ENCODE data around the gene RPS29.
A peak's percentile ranks its signal among the peaks of the same experiment; 100 is the strongest.

DNA sequence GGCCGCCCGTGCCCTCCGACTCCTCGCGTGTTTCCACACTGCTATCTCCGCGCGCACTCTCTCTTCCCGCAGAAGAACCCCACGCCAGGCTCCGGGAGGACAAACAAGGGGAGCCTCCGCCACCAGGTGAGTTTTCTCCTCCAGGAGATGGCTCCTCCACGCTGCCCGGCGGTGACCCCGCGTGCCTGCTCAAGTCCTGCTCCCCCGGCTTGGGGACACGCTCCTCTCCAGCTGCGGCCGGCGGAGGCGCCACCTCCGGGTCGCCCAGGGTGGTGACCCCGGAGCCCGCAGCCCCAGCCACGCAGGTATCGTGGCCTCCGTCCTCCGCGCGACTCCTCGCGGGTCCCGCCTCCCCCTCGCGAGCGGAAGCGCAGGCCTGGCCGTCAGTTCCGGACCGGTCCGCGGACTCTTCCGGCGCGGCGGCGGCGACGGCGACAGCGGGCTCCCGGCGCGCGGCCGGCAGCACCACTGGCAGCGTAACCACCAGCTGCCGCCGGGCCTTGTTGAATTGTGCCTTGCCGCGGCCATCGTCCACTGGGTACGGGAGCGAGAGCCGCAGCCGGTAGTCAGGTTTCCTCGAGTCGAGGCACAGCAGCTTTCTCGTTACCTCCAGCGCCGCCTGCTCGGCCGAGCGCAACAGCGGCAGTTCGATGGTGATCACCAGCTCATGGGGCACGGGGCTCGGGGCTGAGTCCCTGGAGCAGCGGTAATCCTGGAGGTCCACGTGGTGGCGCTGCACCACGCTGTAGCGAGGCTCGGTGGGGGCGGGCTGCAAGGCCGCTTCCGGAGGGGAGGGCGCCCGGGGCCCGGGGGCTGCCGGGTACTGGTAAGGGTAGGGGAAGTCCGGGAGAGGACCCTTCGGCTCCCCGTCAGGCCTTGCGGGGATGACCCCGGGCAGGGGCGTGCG is 47.7 kb upstream of the RPS29 start:
- TF ChIP-seq POLR2AphosphoS5 (IDR thresholded peaks at IDR 0.05) (peak; percentile 77), MXI1 (conservative IDR thresholded peaks at IDR 0.05; ENCODE audit: poor library complexity, severe bottlenecking) (peak; percentile 12), EZH2 (IDR thresholded peaks at IDR 0.05; ENCODE audit: borderline replicate concordance, insufficient read depth, low read length, poor library complexity, severe bottlenecking) (no peak), RAD21 (conservative IDR thresholded peaks at IDR 0.05) (peak; percentile 93), SMC3 (conservative IDR thresholded peaks at IDR 0.05; ENCODE audit: poor library complexity) (peak; percentile 87), EP300 (conservative IDR thresholded peaks at IDR 0.05; ENCODE audit: poor library complexity, severe bottlenecking) (peak; percentile 10)
- TF ChIP-seq, protein P1, sequence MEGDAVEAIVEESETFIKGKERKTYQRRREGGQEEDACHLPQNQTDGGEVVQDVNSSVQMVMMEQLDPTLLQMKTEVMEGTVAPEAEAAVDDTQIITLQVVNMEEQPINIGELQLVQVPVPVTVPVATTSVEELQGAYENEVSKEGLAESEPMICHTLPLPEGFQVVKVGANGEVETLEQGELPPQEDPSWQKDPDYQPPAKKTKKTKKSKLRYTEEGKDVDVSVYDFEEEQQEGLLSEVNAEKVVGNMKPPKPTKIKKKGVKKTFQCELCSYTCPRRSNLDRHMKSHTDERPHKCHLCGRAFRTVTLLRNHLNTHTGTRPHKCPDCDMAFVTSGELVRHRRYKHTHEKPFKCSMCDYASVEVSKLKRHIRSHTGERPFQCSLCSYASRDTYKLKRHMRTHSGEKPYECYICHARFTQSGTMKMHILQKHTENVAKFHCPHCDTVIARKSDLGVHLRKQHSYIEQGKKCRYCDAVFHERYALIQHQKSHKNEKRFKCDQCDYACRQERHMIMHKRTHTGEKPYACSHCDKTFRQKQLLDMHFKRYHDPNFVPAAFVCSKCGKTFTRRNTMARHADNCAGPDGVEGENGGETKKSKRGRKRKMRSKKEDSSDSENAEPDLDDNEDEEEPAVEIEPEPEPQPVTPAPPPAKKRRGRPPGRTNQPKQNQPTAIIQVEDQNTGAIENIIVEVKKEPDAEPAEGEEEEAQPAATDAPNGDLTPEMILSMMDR (IDR thresholded peaks at IDR 0.05; ENCODE audit: poor library complexity, severe bottlenecking): peak; percentile 95
- TF ChIP-seq, protein P2, sequence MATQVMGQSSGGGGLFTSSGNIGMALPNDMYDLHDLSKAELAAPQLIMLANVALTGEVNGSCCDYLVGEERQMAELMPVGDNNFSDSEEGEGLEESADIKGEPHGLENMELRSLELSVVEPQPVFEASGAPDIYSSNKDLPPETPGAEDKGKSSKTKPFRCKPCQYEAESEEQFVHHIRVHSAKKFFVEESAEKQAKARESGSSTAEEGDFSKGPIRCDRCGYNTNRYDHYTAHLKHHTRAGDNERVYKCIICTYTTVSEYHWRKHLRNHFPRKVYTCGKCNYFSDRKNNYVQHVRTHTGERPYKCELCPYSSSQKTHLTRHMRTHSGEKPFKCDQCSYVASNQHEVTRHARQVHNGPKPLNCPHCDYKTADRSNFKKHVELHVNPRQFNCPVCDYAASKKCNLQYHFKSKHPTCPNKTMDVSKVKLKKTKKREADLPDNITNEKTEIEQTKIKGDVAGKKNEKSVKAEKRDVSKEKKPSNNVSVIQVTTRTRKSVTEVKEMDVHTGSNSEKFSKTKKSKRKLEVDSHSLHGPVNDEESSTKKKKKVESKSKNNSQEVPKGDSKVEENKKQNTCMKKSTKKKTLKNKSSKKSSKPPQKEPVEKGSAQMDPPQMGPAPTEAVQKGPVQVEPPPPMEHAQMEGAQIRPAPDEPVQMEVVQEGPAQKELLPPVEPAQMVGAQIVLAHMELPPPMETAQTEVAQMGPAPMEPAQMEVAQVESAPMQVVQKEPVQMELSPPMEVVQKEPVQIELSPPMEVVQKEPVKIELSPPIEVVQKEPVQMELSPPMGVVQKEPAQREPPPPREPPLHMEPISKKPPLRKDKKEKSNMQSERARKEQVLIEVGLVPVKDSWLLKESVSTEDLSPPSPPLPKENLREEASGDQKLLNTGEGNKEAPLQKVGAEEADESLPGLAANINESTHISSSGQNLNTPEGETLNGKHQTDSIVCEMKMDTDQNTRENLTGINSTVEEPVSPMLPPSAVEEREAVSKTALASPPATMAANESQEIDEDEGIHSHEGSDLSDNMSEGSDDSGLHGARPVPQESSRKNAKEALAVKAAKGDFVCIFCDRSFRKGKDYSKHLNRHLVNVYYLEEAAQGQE (IDR thresholded peaks at IDR 0.05; ENCODE audit: borderline replicate concordance): peak; percentile 46
